Fibroblast of mammary gland (primary cell): ENCODE measurements around the gene TOGARAM2.

Source experiments
- DNase-seq: peaks from one replicate; pipeline ENCODE4 v3.0.0-alpha.2; 2010; ENCODE audit warnings: low read depth
- H3K4me3 ChIP-seq: 2 replicates; pipeline ENCODE4 v1.5.1; 2011; ENCODE audit warnings: low read depth, mild to moderate bottlenecking, low read length, moderate library complexity; ENCODE audit not compliant: control insufficient read depth
- CTCF ChIP-seq: conservative IDR thresholded peaks from 2 replicates; pipeline ENCODE4 v1.5.1; 2011; ENCODE audit warnings: low read depth, low read length, inconsistent platforms; ENCODE audit not compliant: control insufficient read depth, insufficient read depth

Gene TOGARAM2

GRCh38 chr2:28995765-28996750, 15.0 kb downstream of the TOGARAM2 start:
- TF ChIP-seq CTCF = no peak
- DNase-seq = no peak
- no peak overlapping the region for H3K4me3 ChIP-seq

DNA sequence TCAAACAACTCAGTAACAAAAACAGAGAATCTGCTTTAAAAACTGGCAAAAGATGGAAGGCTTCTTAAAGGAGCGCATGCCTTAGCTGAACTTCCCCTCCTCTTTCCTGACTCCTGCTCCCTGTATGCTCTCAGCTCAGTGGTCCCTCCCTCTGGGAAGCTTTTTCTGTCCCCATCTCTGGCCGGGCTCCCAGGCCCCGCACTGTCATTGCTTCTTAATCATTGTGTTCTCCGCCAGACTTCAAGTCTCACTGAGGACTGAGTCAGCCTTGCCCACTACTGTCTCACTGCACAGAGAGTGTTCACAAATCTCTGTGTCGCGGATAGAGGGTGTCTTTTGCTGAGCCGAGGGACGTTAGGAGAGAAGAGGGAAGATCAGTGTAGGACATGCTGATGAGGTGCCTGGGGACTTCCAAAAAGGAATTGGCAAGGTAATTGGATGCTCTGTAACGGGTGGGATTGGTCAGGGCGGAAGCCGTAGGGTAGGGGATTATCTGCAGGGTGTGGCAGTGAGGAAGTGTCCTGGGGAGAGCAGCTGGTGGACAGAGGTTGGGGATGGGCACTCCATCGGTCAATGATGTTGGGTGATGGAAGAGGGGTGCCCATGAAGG, 16.2 kb downstream of the TOGARAM2 start:
- no peak for TF ChIP-seq CTCF
- DNase-seq = no peak
- H3K4me3 ChIP-seq = no peak overlapping the region

- TF ChIP-seq CTCF = no peak
- no peak for DNase-seq
These were observed 17.0 kb downstream of the TOGARAM2 start for GRCh38 chr2:28997847-28998735.

GRCh38 chr2:29000481-29000880, 19.4 kb downstream of the TOGARAM2 start:
- TF ChIP-seq CTCF = no peak
- H3K4me3 ChIP-seq = no peak overlapping the region
- no peak for DNase-seq

More at GRCh38 chr2:28997847-28998735, 17.0 kb downstream of the TOGARAM2 start:
- no peak overlapping the region for H3K4me3 ChIP-seq

GRCh38 chr2:29000956-29001355, 19.9 kb downstream of the TOGARAM2 start:
- TF ChIP-seq CTCF = no peak
- H3K4me3 ChIP-seq = no peak overlapping the region
- no peak for DNase-seq

- no peak for TF ChIP-seq CTCF
- no peak overlapping the region for H3K4me3 ChIP-seq
- no peak for DNase-seq
These were observed 20.7 kb downstream of the TOGARAM2 start for GRCh38 chr2:29001806-29002205.
